Measurements from ENCODE around the gene TASOR2. TPM values are rescaled to one million over a fixed set of nuclear protein-coding genes. Genes with fewer than 3 reads are reported as not detected.

TASOR2 gene
- total RNA-seq, 1 donor from 2014 or later, result 20.2 TPM

DNA sequence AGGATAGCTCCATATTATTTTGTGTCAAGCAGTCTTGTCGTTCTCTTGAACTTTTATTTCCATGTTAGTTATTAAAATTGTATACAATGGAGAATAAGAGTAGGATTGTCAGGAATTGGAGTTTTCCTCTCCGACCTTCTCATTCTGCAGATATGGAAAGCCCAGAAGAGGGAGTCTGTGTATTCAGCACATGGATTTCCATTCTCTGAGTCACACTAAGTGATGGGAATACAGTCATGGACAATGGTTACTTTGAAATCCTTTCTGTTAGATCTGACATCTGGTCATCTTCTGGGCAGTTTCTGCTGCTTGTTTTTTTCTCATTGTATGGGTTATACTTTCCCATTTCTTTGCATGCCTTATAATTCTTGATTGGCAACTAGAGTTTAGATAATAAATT is 5.0 kb upstream of the TASOR2 start:
- ATAC-seq, result no peak
- no peak for DNase-seq (ENCODE audit: low spot score)

DNA sequence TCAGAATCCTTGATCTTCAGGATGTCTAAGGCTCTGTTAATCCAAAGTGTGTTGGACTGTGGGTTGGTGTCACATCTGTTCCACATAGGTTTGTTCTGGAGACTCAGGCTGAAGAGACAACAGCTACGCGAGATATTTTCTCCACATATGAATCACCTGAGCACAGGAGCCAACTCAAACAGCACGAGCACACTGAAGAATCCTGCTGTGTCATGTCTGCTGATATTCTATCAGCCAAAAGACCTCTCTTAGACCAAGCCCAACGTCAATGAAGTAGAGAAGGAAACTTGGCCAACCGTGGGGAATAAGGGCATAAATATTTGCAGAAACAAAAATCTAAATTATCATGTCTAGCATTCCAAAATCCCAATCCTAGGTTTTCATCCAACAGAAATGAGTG is 2.7 kb upstream of the TASOR2 start:
- ATAC-seq (no peak), DNase-seq (ENCODE audit: low spot score) (no peak)

DNA sequence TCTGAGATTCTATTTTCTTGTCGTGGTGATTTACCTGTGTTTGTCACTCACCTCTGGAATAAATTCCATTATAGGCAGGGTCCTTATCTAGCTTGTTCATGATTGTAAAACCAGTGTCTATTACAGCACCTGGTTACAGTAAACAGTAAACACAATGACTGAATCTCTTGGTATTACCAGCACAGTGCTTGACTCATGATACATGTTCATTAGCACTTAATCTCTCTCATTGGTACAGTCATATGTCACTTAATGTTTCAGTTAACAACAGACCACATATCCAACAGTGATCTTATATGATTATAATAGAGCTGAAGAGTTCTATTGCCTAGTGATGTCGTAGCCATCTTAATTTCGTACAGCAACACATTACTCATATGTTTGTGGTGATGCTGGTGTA is 1.6 kb upstream of the TASOR2 start:
- ATAC-seq (no peak), DNase-seq (ENCODE audit: low spot score) (no peak)

DNA sequence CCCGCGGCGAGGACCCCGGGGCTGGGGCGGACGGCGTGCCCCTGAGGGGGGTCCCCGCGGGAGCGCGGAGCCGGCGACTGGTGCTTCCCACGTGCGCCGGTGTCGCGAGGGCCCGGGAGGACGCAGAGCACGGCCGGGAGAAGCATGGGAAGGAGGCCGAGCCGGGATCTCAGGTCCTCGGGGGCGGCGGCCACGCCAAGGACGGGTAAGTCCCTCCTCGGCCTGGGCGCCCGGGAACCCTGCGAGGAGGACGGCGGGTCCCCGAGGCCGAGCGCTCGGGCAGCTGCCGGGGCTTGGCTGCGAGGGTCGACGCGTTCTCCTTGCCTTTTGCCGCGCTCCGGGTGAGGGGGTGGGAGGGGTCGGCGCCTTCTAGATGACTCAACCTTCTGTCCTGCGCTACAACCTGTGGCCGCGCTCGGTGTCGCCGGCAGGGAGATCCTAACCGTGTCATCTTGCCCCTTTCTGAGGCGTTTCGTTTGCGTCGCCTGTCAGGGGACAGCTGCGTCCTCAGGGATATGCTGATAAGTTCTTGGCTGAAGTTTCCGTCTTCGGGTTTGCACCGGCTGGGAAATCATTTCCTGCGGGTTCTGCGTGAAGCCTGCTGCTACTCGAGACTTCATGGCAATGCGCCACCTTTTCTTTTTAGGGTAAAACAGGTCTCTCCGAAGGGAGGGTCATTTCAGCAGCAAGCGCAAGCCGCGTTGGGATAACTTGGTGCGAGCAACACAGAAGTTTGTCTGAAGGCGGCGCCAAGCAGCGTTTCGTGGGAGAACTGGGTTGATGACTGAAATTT is 529 bp downstream of the TASOR2 start:
- ATAC-seq (peak; percentile 62), DNase-seq (ENCODE audit: low spot score) (peak; percentile 63)

DNA sequence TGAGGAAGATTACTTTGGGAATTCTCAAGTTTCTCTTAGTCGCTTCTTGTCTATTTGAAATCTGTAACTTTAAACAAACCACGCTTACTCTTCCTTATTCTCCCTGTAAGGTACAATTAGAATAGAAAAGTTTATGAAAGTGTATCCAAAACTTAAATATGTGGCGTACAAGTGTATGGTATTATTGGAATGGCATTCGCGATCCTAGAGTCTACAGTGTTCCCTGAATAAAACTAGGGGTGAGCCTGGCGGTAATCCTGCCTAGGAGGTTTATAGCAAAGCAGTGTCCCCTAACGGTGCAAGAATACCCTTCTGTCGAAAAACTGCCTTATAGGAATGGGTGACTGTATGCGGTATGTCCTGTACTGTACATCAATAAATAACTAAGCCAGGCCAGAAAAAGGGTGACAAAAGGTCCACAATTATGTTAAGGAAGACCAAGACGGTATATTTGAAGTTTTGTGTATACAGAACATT is 1.2 kb downstream of the TASOR2 start:
- DNase-seq (ENCODE audit: low spot score) (no peak), ATAC-seq (no peak)

DNA sequence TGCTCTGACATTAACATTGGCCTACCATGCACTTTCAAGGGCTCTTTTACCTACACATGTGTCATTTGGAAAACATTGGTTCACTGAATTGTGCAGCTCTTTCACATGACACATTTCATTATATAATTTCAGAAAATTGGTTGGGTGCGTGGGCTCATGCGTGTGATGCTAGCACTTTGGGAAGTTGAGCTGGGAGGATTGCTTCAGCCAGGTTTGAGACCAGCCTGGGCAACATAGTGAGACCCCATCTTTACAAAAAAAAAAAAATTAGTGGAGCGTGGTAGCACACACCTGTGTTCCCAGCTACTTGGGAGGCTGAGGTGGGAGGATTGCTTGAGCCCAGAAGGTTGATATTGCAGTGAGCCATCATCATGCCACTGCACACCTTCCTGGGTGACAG is 3.9 kb downstream of the TASOR2 start:
- no peak for ATAC-seq
- DNase-seq (ENCODE audit: low spot score), result no peak

DNA sequence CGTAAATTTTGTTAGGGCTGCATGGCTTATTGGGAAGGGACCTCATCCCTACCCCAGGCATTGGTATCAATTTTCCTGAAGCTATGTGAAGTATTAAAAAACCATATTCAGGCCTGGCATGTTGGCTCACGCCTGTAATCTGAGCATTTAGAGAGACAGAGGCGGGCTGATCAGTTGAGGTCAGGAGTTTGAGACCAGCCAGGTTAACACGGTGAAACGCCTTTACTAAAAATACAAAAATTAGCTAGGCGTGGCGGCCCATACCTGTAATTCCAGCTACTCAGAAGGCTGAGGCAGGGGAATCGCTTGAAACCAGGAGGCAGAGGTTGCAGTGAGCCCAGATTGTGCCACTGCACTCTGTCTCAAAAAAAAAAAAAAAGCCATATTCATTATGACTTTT is 7.1 kb downstream of the TASOR2 start:
- no peak for DNase-seq (ENCODE audit: low spot score)
- ATAC-seq, result no peak

DNA sequence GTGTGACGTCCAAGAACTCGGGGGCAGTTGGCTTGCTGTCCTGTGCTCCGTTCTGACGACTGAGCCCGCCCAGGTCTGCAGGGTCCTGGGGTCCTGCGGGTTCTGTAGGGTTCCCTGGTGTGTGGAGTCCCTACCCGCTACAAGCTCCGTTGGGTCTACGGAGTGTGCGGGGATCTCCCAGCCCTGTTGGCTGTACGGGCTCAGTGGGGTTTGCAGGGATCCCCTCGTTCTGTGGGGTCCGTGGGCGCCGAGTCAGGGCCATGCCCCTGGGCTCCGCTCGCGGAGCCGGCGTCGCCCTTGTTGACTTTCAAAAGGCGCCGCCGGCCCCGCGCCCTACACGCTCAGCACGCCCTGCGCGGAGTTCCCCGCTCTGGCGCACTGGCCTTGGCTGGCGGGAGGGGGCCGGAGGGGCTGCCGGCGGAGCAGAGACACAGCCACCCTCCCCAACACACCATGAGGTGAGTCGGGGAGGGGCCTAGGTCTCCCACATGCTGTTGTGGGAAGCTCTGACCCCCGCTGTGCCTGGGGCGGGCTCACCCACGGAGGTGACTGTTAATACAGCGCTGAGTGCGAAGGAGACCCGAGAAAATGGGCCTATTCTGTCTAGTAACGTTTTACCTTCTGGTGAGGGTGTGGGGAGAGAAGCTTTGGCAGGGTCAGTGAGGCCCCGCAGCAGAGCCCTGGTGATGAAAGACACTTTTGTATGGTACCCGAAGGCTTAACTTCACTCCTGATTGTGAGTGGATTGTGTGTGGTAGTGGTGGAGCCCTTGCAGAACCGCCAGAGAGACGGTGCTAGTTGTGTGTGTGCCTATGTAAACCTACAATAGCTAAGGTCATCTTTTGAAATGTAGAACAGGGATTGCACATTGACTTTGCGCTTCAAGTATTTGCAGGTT is 8.1 kb downstream of the TASOR2 start:
- ATAC-seq (peak; percentile 95), DNase-seq (ENCODE audit: low spot score) (peak; percentile 61)

DNA sequence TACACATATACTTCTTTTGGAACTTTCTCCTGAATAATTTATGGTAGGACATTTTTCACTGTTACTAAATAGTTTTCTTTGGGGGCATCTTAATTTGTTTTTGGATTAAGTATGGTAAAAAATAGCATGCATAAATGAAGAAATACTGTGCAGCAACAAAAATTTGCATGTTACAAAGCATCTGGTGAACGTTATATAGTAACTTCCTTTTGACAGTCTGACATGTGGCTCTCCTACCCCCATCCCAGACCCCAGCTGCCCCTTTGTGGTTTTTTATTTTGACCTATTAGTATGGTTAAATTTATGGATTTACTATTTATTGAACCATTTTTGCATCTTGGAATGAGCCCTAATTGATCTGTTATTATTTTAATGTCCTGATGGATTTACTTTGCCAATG is 9.9 kb downstream of the TASOR2 start:
- no peak for DNase-seq (ENCODE audit: low spot score)

DNA sequence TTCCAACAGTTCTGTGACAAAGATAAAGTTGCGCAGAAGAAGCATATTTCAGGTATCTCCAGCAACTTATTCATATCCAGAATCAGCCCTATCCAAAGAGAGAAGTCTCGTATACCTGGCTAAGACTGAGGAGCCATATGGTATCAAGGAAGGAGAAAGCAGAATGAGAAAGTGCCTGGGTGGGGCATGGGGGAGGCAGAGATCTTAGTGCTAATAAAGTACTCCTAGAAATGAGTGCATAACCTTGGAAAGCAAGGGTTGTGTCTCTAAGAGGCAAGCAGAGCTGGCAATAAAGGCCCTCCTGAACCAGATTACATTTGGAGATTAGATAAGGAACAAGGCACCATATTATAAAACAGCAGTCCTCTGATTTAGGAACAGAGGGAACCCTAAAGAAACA is 12.7 kb downstream of the TASOR2 start:
- ATAC-seq (no peak), DNase-seq (ENCODE audit: low spot score) (no peak)

More for the DNA sequence above, 9.9 kb downstream of the TASOR2 start:
- ATAC-seq, result no peak

DNA sequence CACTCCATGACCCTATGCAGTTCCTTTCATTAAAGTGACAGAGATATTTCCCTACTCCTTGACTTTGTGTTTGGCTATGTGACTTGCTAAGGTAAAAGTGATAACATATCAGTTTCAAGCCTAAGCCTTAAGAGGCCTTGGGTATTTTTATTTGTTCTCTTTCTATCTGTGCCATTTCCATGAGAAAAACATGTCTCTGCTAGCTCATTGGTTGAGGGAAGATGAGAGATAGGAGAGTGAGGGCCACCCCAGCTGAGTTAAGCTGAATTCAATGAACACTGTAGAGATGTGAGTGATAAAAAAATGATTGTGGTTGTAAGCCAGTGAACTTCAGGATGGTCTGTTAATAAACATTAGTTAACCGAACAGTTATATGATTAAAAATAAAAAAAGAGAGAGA is 13.4 kb downstream of the TASOR2 start:
- no peak for DNase-seq (ENCODE audit: low spot score)
- no peak for ATAC-seq

DNA sequence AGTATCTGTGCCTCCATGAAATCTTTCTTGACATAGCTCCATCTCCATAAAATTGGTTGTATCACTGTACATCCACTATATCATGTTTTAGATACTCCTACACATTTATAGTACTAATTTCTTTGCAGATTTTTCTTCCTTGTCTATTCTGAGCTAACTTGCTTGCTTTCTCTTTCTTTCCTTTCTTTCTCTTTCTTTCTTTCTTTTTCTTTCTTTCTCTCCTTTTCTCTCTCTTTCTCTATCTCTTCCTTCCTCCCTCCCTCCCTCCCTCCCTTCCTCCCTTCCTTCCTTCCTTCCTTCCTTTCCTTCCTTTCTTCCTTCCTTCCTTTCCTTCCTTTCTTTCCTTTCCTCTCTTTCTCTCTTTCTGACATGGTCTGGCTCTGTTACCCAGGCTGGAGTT is 23.7 kb downstream of the TASOR2 start:
- no peak for ATAC-seq
- no peak for DNase-seq (ENCODE audit: low spot score)

DNA sequence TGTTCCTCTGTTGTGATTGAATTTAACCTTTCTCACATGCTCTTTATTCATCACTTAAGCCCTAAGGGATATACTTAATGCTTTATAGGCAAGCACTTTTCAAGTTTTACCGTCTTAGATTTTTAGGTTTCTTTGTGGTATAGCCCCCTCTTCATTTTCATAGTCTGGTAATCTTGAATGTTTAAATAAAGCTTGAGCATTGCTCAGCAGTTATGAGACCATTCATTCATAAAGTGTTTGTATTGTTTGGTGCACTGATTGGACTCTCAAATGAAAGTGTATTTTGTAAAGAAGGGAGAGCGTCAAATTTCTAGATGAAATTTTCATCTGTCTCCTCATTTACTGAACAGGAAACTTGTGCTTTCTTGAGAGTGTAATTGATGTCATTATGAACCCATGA is 25.2 kb downstream of the TASOR2 start:
- DNase-seq (ENCODE audit: low spot score) (no peak), ATAC-seq (no peak)

DNA sequence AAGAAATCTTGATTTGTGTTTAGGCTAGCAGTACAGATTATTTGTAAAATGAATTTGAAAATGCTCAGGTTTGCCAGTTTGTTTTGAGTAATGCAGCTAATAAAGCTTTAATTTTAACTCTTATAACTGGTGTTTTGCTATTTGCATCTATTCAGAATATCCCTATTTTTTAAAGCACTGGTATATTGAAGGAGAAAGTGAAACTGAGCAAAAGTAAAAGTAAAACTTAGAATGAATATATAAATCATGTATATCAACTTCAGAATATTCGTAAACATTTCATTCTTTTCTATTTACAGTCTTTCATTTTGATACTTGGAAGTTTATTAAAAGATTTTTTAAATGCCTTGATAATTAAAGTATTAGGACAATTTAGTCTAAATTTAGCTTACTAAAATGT is 26.2 kb downstream of the TASOR2 start:
- DNase-seq (ENCODE audit: low spot score) (no peak), ATAC-seq (no peak)

DNA sequence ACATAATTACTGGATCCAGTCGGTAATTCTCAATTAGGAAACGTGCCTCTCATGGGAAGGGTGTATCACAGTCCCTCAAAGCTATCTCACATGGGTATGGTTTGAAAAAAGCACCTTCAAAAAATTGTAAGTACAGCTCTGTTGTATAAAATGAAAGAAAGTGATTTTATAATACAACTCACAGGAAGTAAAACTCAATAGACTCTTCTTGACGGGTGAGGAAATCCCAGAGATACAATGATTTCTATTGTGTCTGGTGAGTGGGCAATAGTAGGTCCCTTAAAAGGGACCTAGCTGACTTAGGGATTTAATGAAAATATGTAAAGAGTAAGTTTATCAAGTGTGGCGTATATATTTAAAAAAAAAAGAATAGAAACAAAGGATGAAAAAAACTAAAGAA is 27.0 kb downstream of the TASOR2 start:
- ATAC-seq (peak; percentile 12), DNase-seq (ENCODE audit: low spot score) (no peak)

DNA sequence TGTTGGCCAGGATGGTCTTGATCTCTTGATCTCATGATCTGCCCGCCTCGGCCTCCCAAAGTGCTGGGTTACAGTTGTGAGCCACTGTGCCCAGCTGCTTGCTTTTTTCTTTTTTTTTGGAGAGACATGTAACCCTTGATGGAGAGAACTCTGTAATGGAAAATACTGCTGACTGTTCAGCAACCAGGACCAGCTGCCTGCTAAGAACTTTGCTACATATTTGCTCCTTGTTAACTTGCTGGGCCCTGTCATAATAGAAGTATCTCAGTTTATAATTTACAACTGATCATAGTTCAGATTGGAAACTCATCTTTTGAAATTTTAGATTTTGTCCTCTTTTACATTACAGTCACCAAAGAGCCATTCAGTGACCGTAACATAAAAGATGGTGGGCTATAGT is 34.9 kb downstream of the TASOR2 start:
- ATAC-seq (no peak), DNase-seq (ENCODE audit: low spot score) (no peak)

DNA sequence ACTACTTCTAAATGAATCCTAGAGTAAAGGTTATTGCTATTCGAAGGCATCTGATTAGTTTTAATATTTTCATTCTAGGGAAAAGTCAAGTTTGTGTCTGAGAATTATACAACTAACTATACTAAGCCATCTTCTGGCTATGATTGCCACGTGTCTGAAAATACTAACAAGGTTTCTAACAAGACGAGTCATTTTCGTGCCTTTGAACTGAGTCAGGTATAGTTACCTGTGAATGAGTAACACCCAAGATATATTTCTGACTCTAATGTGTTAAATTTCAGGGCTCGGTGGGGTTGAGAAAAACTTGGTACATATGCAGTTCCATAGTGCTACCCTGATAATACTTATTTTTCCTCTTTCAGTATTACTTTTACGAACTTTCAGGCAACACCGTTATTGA is 35.5 kb downstream of the TASOR2 start:
- ATAC-seq, result no peak
- no peak for DNase-seq (ENCODE audit: low spot score)

DNA sequence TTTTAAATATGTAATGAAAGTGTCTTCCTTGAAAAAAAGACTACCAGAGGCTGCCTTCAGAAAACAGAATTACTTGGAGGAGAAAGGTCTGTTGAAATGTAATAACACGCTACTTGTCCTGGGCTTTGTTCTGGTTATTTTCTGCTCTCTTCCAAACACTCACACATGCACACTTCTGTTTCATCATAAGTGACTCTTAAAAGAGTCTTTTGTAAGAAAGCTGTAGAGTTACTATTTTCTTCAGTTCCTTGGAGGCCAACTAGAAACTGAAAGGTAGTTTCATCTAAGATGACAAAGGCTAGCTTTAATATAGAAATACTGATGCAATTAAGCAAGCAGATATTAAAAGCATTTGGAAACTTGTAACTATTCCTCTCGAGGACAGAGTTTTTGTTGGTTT is 39.1 kb downstream of the TASOR2 start:
- no peak for ATAC-seq

DNA sequence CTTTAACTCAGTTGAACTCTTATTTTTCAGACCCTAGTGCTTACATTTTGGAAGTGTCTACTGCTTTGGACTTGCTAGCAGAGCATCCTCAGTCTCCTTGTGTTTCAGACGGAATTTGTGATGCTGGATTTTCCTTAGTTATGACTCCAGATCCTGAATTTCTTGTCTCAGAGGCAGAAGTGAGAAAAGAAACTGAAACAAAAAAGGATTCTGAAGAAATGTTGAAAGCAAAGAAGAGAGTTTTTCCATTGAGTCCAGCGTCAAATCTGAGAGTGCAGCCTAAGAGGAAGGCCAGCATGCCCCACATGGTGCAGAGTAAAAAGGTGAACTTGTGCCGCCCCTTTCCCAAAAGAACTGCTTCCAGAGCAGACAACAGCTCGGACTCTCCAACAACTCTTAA is 46.1 kb downstream of the TASOR2 start:
- ATAC-seq (no peak), DNase-seq (ENCODE audit: low spot score) (no peak)

More for the DNA sequence above, 39.1 kb downstream of the TASOR2 start:
- DNase-seq (ENCODE audit: low spot score), result no peak

DNA sequence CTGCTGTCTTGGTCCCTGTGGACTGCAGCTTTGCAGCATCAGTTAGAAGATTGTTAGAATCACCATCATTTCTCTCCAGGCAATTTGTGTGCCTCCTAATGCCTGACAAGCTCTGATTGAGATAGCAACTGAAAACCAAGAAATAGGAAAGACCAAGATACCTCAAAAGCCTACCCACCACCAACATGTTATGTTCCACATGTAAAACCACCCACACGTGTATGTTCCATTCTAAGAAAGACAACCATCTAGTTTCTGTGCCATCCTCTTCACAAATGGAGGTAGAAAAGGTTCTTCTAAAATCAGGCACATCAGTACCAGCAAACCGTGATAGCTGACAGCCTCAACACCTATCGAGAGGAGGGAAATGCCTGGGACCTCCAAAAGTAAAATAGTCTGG is 46.9 kb downstream of the TASOR2 start:
- no peak for DNase-seq (ENCODE audit: low spot score)

DNA sequence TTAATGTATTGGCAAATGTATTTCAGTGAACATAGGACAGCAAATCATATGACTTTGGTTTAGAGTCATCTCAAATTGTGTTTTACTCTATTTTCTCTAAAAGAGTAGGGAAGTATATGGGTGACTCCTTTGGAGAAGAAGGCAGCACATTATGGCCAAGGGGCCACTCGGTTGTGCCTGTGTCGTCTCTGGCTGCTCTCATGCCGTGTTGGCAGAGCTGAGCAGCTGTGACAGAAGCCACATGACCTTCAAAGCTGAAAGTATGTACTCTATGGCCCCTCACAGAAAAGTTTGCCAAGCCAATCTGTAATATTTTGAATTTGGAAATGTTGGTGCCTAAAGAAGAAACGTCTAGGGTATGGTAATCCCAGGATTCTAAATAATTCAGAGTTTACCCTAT is 47.5 kb downstream of the TASOR2 start:
- DNase-seq (ENCODE audit: low spot score), result no peak
- no peak for ATAC-seq

More for the DNA sequence above, 46.9 kb downstream of the TASOR2 start:
- ATAC-seq, result no peak
